GM21360 (cell line): ENCODE data around the gene SLC19A1.

ENCODE experiments used
- ATAC-seq: cut with Tn5 transposase; IDR thresholded peaks from one replicate; pipeline ENCODE4 v1.9.1; 2021; ENCODE audit warnings: mild to moderate bottlenecking, moderate library complexity; ENCODE audit not compliant: unreplicated experiment

The SLC19A1 gene

GRCh38 chr21:45470087-45470515 lies 72.1 kb downstream of the SLC19A1 start:
- no peak for ATAC-seq

- no peak for ATAC-seq
These were observed 72.8 kb downstream of the SLC19A1 start for GRCh38 chr21:45469273-45470086.

DNA sequence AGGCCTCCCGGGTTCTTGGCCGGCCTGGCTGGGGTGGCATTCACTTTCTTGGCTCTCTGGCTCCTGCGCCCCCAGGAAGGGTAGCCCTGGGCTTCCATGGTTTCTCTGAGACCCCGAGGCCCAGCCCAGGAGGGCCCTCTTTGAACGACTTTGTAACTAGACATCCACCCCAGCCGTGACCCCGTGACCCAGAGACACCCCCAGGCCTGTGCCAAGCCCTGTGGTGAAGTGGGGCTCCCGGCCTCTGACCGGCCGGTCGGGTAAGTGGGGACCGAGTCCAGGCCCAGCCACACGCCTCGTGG lies 73.3 kb downstream of the SLC19A1 start:
- ATAC-seq: no peak

DNA sequence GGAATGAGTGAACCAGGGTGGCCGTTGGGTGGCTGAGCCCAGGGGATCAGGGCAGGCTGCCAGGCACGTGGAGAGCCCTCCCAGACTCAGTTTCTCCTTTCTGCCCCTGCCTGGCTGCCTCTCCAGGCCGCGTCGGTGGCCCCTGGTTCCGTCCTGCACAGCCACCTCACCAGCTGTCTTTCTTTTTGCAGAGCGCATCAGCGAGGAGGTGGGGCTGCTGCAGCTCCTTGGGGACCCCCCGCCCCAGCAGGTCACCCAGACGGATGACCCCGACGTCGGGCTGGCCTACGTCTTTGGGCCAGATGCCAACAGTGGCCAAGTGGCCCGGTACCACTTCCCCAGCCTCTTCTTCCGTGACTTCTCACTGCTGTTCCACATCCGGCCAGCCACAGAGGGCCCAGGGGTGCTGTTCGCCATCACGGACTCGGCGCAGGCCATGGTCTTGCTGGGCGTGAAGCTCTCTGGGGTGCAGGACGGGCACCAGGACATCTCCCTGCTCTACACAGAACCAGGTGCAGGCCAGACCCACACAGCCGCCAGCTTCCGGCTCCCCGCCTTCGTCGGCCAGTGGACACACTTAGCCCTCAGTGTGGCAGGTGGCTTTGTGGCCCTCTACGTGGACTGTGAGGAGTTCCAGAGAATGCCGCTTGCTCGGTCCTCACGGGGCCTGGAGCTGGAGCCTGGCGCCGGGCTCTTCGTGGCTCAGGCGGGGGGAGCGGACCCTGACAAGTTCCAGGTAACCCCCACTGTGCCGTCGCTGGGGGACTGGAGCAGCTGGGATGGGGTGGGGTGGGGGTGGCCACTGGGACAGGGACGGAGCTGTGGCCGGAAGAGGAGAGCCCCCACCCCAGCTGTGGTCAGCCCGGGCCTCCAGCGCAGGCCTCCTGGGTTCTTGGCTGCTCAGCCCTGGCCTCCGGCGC lies 73.9 kb downstream of the SLC19A1 start:
- ATAC-seq: no peak

DNA sequence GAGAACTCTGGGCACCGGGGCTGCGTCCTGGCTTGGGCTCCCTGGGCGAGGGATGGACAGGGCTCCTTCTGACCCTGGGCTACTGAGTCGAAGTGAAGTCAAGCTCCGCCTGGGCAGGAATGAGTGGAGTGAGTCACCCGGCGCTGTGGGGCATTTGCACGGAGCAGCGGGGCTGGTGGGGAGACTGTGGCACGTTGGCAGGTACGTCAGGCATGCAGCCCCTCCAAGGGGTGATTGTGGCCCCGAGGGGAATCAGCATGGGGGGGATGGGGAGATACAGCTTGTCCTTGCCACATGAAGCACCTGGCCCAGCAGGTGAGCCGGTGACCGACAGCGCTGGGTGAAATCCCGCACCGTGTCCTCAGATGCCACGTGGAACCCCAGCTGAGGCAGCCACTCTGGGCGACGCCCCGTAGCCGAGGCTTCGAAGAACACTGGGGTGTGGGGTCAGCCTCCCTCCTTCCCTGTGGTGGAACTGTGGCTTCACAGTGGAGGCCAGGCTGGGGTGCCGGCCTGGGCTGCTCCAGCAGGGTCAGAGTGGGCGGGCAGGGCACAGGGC lies 74.9 kb downstream of the SLC19A1 start:
- ATAC-seq: no peak

- no peak for ATAC-seq
These were observed 75.7 kb downstream of the SLC19A1 start for GRCh38 chr21:45466330-45467220.

DNA sequence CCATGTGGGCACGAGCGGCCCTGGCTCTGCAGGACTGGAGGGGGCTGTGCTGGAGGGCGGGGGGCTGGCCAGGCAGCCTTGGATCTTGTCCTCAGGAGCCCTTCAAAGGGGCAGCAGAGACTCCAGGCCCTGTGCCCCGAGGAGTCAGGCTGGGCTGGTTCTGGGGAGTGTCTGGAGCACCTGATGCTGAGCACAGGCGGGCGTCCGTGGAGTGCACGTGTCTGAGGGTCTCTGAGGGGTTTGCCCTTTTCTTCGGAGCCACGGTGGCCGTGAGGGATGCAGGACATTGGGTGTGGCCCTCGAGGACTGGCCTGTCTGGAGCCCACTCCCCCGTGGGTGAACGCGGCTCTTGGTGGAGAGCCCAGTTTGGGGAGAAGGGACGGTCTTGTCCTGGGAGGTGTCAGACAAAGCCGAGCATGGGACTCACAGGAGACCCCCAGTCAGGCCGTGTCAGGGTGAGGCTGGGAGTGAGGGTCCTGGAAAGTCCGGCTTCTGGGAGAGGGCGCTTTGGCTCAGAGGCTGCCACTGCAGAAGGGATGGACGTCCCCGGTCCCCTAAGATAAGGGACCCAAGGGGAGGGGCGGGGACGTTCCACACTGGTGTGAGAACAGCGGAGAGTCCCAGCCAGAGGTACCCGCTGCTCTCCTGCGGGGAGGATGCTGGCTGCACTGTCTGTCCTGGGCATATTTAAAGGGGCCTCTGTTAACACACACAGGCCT lies 76.5 kb downstream of the SLC19A1 start:
- no peak for ATAC-seq

- no peak for ATAC-seq
These were observed 77.1 kb downstream of the SLC19A1 start for GRCh38 chr21:45465105-45465504.

GRCh38 chr21:45464309-45464708 lies 77.9 kb downstream of the SLC19A1 start:
- no peak for ATAC-seq

DNA sequence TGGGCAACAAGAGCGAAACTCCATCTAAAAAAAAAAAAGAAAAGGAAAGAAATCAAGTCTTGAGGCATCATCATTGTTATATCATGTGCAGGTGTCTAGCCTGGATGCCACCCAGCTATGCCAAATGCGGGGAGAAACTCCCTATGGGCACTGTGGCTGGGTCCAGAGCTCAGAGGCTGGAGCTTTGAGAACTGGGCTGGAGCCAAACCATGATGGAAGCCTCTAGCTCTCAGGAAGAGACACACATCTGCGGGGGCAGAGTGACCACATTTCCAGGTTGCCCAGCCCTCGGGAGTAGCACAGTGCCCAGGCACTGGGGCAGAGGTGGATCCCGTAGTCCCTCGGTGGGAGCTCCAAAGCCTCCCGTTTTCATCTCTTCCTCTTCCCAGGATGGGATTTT lies 78.4 kb downstream of the SLC19A1 start:
- no peak for ATAC-seq

- ATAC-seq: no peak
These were observed 80.4 kb downstream of the SLC19A1 start for GRCh38 chr21:45461806-45462341.

DNA sequence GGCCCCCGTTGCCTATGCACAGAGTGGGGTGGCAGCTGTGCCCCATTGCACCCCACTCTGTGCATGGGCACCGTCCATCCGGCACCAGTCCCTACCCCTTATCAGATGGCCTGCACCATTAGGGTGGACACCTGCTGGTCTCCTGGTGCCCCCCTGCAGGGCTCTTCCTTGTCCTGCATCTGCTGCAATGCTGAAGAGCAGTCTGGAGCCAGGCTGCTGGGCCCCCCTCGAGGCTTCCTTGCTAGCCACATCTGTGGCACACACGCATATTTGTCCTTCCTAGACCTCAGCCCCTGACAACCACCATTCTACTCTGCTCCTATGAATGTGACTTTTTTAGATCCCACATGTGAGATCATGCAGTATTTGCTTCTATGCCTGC lies 80.9 kb downstream of the SLC19A1 start:
- no peak for ATAC-seq

DNA sequence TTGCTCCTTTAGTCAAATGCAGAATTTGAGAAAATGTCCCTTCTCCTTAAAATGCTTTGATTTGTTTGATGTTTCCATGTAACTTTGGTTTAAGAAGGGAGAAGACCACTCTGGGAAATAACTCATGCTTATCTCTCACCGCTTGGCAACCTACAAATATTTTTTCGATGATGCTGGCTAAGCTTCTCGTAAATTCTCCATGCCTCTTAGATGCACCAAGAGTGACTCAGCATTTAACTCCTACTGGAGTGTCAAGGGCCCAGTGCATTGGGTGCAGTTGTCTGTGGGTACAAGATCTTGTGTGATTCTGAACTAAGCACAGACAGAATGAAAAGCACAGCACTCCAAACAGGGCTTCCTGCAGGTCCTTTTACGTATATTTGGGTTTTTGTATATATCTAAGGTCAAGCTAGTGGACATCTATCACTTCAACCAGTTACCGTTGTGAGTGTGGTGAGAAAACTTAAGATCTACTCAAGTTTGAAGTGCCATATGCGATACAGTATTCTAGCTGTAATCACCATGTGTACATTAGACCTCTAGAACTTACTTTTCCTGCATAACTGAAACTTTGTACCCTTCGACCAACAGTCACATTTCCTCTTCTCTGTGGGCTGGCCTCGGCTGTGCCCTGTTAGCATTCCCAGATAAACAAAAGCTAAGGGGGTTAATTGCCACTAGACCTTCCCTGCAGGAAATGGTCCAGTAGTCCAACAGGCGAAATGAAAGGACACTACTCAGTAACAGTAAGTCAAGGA lies 81.5 kb downstream of the SLC19A1 start:
- no peak for ATAC-seq

DNA sequence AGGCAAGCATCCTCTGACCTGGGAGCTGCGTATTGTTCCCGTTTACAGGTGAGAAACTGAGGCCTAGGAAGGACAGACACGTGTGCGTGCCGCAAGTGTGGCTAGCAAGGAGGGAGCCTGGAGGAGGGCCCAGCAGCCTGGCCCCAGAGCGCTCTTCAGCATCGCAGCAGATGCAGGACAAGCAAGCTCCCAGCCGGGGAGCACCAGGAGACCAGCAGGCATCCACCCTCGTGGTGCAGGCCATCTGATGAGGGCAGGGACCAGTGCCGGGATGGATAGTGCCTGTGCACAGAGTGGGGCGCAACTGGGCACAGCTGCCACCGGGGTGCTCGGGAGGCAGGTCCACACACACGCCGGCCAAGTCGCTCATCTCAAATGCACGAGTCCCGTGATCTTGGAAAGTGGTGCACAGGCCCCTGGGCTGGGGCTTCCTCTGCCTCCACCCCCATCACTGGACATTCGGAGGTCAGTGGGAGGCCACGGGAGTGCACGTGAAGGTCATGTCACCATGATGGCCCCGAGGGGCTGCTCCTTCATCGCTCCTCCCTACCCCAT lies 82.2 kb downstream of the SLC19A1 start:
- ATAC-seq: no peak

DNA sequence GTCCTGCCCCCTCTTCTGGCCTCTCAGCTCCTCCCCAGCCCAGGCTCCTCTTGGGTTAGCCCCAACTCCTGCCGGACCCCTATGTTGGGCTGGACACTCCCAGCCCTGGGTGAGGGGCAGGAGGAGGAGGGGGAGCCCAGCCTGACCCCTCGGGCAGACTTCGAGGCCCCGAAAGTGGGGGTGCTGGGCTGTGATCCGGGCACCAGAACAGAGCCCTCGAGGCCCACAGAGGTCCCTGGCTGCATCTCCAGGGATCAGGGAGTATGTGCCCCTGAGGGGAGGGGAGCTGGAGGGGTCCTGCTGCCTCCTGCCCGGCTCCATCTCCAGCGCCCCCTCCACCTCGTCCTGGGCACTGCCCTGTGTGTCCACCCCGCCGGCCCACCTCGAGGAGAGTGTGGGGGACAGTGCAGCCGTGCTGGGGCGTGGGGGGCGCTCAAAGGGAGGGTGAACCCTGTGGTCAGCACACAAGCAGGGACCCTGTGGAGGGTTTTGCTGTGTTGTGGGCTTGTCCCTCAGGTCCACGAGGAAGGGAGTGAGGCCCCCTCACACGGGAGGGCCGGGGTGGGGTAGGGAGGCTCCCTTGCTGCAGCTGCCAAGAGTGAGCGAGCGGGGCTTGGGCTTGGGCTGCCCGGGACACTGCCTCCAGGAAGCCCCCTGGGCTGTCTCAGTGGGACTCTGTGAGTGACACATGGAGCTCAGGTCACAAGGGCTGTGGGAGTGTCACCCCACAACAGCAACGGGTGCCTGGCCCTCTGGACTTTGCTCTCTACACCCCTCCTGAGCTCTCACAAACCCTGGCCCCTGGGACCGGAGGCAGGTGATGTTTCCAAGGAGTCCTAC lies 82.8 kb downstream of the SLC19A1 start:
- ATAC-seq: no peak

DNA sequence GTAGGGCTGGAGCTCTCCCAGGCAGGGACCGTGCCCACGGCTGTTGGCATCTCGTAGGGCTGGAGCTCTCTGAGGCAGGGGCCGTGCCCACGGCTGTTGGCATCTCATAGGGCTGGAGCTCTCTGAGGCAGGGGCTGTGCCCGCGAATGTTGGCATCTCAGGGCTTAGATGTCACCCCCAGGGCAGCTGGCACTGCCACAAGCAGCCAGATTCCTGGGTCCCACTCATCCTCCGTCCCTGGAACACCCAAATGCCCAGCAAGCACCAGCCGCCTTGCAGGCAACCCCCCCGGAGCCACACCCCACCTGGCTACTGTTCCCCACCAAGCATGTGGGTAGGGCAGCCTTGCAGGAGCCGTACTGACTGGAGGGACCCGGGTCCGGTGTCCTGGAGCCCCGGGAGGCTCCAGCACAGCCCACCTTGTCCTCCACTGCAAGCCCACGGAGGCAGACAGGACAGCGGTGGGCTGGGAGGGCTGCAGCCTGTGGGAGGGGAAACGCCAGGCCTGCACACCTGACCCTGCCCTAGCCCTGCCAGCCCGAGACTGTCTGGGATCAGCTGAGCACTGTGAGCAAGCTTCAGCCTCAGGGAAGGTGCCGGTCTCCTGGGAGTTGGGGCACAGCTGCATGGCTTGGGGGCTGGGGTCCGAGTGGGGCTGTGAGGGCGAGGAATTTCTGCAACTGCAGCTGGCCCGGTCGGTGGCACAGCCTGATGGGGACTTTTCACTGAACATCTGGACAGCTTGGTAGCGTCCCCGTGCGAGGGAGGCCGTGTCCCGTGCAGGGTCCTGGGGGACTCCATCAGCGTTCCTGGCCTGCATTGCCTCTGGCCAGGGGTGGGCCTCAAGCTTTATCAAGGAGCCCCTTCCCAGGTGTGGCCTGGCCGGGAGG lies 83.7 kb downstream of the SLC19A1 start:
- ATAC-seq: no peak

DNA sequence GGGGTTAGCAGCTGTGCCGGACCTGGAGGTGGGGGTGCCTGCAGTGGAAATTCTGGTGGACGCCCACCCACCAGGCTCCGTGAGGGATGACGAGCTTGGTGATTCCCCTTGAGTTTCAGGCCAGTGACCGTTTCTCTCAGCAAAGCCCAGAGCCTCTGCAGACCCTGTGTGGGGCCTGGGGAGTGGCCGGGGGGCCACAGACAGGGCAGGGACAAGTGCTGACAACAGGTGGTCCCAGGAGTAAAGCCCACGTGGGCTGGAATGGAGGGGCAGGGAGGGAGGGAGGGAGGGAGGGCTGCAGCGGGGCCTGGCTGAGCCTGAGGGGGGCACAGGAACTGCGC lies 84.4 kb downstream of the SLC19A1 start:
- no peak for ATAC-seq
